T-cell (primary cell): ENCODE results near the gene LDLRAP1. TPM values are rescaled to one million over a fixed set of nuclear protein-coding genes. Genes with fewer than 3 reads are reported as not detected.

Experiments used
- ATAC-seq, 4 experiments: fragments of 200-7000 bp in 3 of 4; fragments of 150-1000 bp in 1 of 4; cut with Tn5 transposase; replicated peaks in 1 of 4; 1 replicate in 3 of 4; 2 replicates in 1 of 4; pipeline ENCODE4 v1.10.0; 2021; ENCODE audit warnings: moderate library complexity in 3 of 4, mild to moderate bottlenecking in 2 of 4, moderate number of reproducible peaks in 1 of 4
- CTCF ChIA-PET, 2 donors: fragments of 300-600 bp; sonication (Branson Sonifier 250); formaldehyde crosslinking; loops; one replicate each; lab custom pipeline; 2022; ENCODE audit warnings: antibody characterized with exemption in 2 of 2; lab: Charles Lee
- POLR2A ChIA-PET, 2 donors: fragments of 300-600 bp; sonication (Branson Sonifier 250); formaldehyde crosslinking; loops; one replicate each; lab custom pipeline; 2022; ENCODE audit warnings: antibody characterized with exemption in 2 of 2; lab: Charles Lee
- DNase-seq, 35 experiments: peaks; one replicate each; pipeline versions ENCODE4 v3.0.0 to v3.0.0-alpha.2; 2013 to 2023
- H3K27ac ChIP-seq: one replicate; pipeline ENCODE4 v1.5.1; 2013; ENCODE audit warnings: low read length
- H3K27me3 ChIP-seq, 2 experiments: replicated peaks in 1 of 2; 1 replicate in 1 of 2; 2 replicates in 1 of 2; pipeline versions ENCODE4 v1.6.1 to v1.7.0; 2013; ENCODE audit warnings: low read length in 1 of 2, mixed read lengths in 1 of 2; ENCODE audit not compliant: control insufficient read depth in 2 of 2, insufficient read depth in 2 of 2; ENCODE audit errors: extremely low read depth in 1 of 2
- H3K36me3 ChIP-seq, 2 donors: 1 replicate in 1 of 2; 2 replicates in 1 of 2; pipeline versions ENCODE4 v1.6.1 to v1.7.0; 2013; ENCODE audit warnings: low read length in 1 of 2; ENCODE audit not compliant: control insufficient read depth in 2 of 2, insufficient read depth in 1 of 2; ENCODE audit errors: extremely low read depth in 1 of 2
- H3K4me1 ChIP-seq, 2 experiments: 1 replicate in 1 of 2; 2 replicates in 1 of 2; pipeline versions ENCODE4 v1.6.1 to v1.7.0; 2013; ENCODE audit warnings: low read length in 2 of 2, mixed read lengths in 1 of 2; ENCODE audit not compliant: insufficient read depth in 2 of 2, control insufficient read depth in 1 of 2; ENCODE audit errors: extremely low read depth in 1 of 2
- H3K4me3 ChIP-seq, 2 donors: 1 replicate in 1 of 2; 2 replicates in 1 of 2; pipeline versions ENCODE4 v1.5.1 to v1.7.0; 2013; ENCODE audit warnings: mild to moderate bottlenecking in 2 of 2, low read length in 1 of 2, moderate library complexity in 1 of 2; ENCODE audit not compliant: control insufficient read depth in 1 of 2; ENCODE audit errors: extremely low read depth in 1 of 2
- H3K9me3 ChIP-seq: 2 replicates; pipeline ENCODE4 v1.7.0; 2013
- H3K27ac Mint-ChIP-seq, 2 donors: one replicate each; pipeline ENCODE4 v1.8.0; 2020 to 2021; ENCODE audit warnings: mild to moderate bottlenecking in 2 of 2, mixed read lengths in 2 of 2
- H3K27me3 Mint-ChIP-seq, 2 donors: one replicate each; pipeline ENCODE4 v1.8.0; 2021 to 2022; ENCODE audit warnings: mixed read lengths in 2 of 2
- H3K36me3 Mint-ChIP-seq: one replicate; pipeline ENCODE4 v1.8.0; 2021; ENCODE audit warnings: mixed read lengths
- H3K4me1 Mint-ChIP-seq, 3 donors: one replicate each; pipeline ENCODE4 v1.8.0; 2020 to 2022; ENCODE audit warnings: mixed read lengths in 3 of 3, mild to moderate bottlenecking in 1 of 3
- H3K4me3 Mint-ChIP-seq, 3 donors: one replicate each; pipeline ENCODE4 v1.8.0; 2020 to 2022; ENCODE audit warnings: mild to moderate bottlenecking in 3 of 3, mixed read lengths in 3 of 3, moderate library complexity in 3 of 3
- H3K9me3 Mint-ChIP-seq, 3 donors: one replicate each; pipeline ENCODE4 v1.8.0; 2020 to 2022; ENCODE audit warnings: mixed read lengths in 3 of 3
- WGBS: methylation state at CpG from one replicate; pipeline ENCODE4 v1.1.5; 2013; ENCODE audit warnings: missing lambda C conversion rate; ENCODE audit not compliant: insufficient coverage; 5-methylcytosine and 5-hydroxymethylcytosine counted together
- total RNA-seq, 35 experiments: library from RNA in 6 of 35; stranded (reverse) in 6 of 35; fragments of 120-200 nt in 1 of 35; gene quantifications; one replicate each; pipeline versions ENCODE4 v1.2.1 to v1.2.4 and lab custom pipeline; 2013 to 2026

Gene LDLRAP1
- total RNA-seq, 5 donors from 2014 or later (not counting 1 experiment from before 2014, with no cell fraction given) = 143 to 298 (median 222) TPM

DNA sequence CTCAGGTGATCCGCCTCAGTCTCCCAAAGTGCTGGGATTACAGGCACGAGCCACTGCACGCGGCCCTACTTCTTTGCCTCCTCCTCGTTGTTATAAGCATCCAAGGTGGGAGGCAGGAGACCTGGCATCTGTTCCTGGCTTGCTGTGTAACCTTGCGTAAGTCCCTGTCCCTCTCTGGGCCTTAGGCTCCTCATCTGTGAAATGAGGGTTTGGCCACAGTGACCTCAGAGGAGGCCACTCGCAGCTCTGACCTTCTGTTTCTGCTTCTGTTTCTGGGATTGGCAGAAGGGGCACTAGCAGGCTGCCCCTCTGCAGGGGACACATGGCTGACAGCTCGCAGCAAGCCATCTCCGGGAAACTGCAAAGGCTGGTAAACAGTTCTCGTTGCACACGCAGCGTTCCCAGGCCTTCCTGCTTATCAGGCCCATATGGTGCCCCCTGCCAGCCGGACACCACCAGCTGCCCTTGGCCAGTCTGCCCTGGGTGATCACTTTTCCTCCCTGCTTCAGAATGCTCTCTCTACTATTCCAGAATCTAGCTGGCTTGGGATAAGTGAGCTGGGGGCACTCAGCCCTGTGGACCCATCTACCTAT, 2.6 kb upstream of the LDLRAP1 start:
- POLR2A ChIA-PET = interaction anchor here in 1 of 2 donors (0.7 kb wide), 1 partner anchor 18 kb away, joined by 3 read pairs; no protein-coding TSS in a partner anchor

DNA sequence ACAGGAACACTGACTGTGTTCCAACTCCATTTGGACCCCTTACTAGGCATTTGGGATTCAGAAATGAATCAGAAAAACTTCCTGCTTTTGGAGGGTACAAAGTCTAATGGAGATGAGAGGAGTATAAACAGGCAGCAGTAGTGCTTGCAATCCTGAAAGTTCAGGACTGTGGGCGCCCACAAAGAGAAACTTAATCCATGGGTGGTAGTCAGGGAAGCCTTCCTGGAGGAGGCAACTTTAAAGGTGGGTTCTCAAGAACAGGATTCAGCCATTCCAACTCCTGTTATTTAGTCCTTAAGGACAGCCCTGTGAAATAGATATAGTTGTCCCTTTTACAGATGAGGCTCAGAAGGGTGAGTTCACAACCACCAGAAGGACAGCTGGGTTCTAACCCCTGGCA, 2.0 kb upstream of the LDLRAP1 start:
- Histone ChIP-seq H3K4me1 (peaks cover 13 to 27% of the 10 kb centered on the region in 2 experiments), H3K27me3 (no peaks in the 10 kb centered on the region), H3K4me3 (no peak overlapping the region), H3K27ac (no peak overlapping the region), H3K9me3 (no peaks in the 10 kb centered on the region), H3K36me3 (no peaks in the 10 kb centered on the region)
- ATAC-seq (no peak), DNase-seq (no peak)
- Mint-ChIP-seq H3K9me3 (no peaks in the 10 kb centered on the region), H3K4me3 (peak overlapping the region in 1 of 3 donors; percentile 94), H3K27ac (peak overlapping the region; percentile 65 to 86), H3K36me3 (peaks cover 2% of the 10 kb centered on the region), H3K4me1 (peaks cover 24 to 30% (median 26%) of the 10 kb centered on the region in 3 donors), H3K27me3 (no peaks in the 10 kb centered on the region)
- ChIA-PET POLR2A (no interaction called here), CTCF (no interaction called here)
- 86% methylated on average over 1 of the region's 1 CpG for WGBS

More for the DNA sequence above, 2.6 kb upstream of the LDLRAP1 start:
- peaks cover 18 to 24% (median 21%) of the 10 kb centered on the region in 3 donors for H3K4me1 Mint-ChIP-seq
- Histone ChIP-seq H3K27me3 (no peaks in the 10 kb centered on the region), H3K4me1 (peaks cover 9 to 22% of the 10 kb centered on the region in 2 experiments), H3K36me3 (no peaks in the 10 kb centered on the region), H3K4me3 (no peak overlapping the region), H3K9me3 (no peaks in the 10 kb centered on the region), H3K27ac (no peak overlapping the region)
- peak overlapping the region in 1 of 2 donors; percentile 59 for H3K27ac Mint-ChIP-seq
- DNase-seq (no peak), ATAC-seq (no peak)
- no peak overlapping the region for H3K4me3 Mint-ChIP-seq
- 93% methylated on average over 13 of the region's 13 CpGs for WGBS
- H3K36me3 Mint-ChIP-seq = peaks cover 2% of the 10 kb centered on the region
- CTCF ChIA-PET = no interaction called here
- H3K27me3 Mint-ChIP-seq = no peaks in the 10 kb centered on the region
- H3K9me3 Mint-ChIP-seq = no peaks in the 10 kb centered on the region

DNA sequence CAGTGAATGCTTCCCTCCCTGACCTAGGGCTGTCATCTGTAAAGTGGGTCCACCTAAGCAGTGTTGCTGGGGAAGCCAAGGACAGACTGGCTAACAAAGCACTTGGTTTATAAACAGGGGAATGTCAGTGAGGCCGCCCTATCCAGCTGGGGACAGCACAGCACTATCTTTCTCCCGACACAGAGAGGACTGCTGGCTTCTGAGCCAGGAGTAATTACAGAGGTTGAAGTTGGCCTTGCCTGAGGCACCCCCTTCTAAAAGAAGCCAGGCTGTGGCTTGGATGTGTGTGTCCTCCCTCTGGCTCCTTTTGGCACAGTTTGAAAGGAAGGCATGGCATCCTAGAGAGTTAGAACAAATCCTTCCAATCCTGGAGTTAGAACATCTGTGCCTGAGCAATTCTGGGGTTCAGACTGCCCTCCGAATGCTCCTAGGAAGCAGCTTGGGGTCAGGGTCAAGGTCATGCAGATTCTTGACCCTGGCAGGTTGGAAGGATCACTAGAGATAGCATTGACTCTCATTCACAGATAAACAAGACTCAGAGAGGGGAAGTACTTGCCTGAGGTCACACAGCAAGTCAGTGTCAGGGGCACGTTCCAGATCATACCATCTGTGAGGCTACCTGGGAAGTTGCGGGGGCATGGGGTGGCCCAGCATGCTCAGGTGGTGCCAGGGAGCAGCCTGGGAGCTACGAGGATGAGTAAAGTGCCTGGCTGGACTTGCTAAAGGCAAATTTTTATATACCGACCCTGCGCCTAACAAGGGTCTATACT, 1.3 kb upstream of the LDLRAP1 start:
- H3K27ac Mint-ChIP-seq = peak overlapping the region; percentile 65 to 86
- no peaks in the 10 kb centered on the region for H3K9me3 Mint-ChIP-seq
- Histone ChIP-seq H3K27ac (no peak overlapping the region), H3K36me3 (no peaks in the 10 kb centered on the region), H3K27me3 (no peaks in the 10 kb centered on the region), H3K4me1 (peaks cover 17 to 34% of the 10 kb centered on the region in 2 experiments), H3K4me3 (no peak overlapping the region), H3K9me3 (no peaks in the 10 kb centered on the region)
- ChIA-PET POLR2A (no interaction called here), CTCF (no interaction called here)
- no peak for ATAC-seq
- no peaks in the 10 kb centered on the region for H3K27me3 Mint-ChIP-seq
- peaks cover 2% of the 10 kb centered on the region for H3K36me3 Mint-ChIP-seq
- H3K4me1 Mint-ChIP-seq = peaks cover 30 to 37% (median 32%) of the 10 kb centered on the region in 3 donors
- peak overlapping the region; percentile 69 to 94 (median 73) for H3K4me3 Mint-ChIP-seq
- DNase-seq = no peak
- 79% methylated on average over 7 of the region's 8 CpGs for WGBS

DNA sequence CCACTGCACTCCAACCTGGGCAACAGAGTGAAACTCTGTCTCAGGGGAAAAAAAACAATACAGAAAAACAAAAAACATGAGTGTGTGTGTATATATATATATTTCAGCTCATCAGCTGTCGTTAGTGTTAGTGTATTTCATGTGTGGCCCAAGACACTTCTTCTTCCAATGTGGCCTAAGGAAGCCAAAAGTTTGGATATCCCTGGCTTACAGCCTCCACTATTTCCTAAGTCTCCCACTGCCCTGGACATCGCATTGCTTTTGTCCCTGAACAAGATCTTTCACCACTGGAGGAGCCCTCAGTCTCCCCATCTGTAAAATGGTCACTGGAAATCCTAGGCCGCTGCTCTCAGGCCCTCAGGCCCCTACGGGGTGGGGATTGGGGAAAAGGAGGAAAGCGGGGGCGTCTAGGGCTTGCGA, 391 bp upstream of the LDLRAP1 start:
- peak overlapping the region; percentile 69 to 94 (median 73) for H3K4me3 Mint-ChIP-seq
- Histone ChIP-seq H3K27ac (peak overlapping the region; percentile 24), H3K27me3 (no peaks in the 10 kb centered on the region), H3K4me3 (peak overlapping the region in 1 of 2 donors; percentile 16), H3K36me3 (peaks cover 0 to 2% of the 10 kb centered on the region in 2 donors), H3K9me3 (no peaks in the 10 kb centered on the region), H3K4me1 (peaks cover 23 to 43% of the 10 kb centered on the region in 2 experiments)
- H3K9me3 Mint-ChIP-seq = no peaks in the 10 kb centered on the region
- POLR2A ChIA-PET = interaction anchor here in 1 of 2 donors (0.6 kb wide), 1 partner anchor 56 kb away, joined by 5 read pairs; no protein-coding TSS in a partner anchor
- peak overlapping the region; percentile 57 to 86 for H3K27ac Mint-ChIP-seq
- H3K4me1 Mint-ChIP-seq = peaks cover 35 to 39% (median 36%) of the 10 kb centered on the region in 3 donors
- H3K36me3 Mint-ChIP-seq = peaks cover 2% of the 10 kb centered on the region
- DNase-seq = no peak
- no peak for ATAC-seq
- H3K27me3 Mint-ChIP-seq = no peaks in the 10 kb centered on the region
- CTCF ChIA-PET = no interaction called here
- 36% methylated on average over 4 of the region's 7 CpGs for WGBS

DNA sequence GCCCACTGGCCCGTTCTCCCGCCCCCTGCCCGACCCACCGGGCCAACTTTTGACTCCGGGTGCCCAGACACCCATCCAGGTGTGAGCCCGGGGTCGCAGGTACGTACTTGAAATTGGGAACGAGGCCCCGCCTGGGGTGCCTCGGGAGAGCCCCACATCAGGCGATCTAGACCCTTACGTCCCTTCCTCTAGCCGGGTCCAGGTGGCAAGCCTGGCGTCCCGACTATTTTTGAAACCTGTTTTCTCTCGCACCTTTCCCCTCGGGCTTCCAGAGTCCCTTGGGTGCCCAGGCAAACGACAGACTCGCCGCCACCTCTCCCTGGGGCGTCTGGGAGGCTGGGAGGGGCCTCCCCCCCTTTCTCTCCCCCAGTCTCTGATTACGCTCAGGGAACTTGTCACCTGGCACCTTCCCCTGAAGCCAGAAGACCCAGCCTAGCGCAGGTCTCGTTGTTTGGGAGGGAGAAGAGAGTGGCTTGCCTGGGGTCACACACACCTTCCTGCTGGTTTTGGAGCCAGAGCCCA, 898 bp downstream of the LDLRAP1 start:
- H3K9me3 Mint-ChIP-seq = no peaks in the 10 kb centered on the region
- H3K4me1 Mint-ChIP-seq = peaks cover 44 to 50% (median 48%) of the 10 kb centered on the region in 3 donors
- no peaks in the 10 kb centered on the region for H3K27me3 Mint-ChIP-seq
- Histone ChIP-seq H3K27me3 (no peaks in the 10 kb centered on the region), H3K4me3 (peak overlapping the region; percentile 82 to 88), H3K4me1 (peaks cover 35 to 56% of the 10 kb centered on the region in 2 experiments), H3K36me3 (peaks cover 0 to 2% of the 10 kb centered on the region in 2 donors), H3K27ac (peak overlapping the region; percentile 20), H3K9me3 (no peaks in the 10 kb centered on the region)
- H3K4me3 Mint-ChIP-seq = peak overlapping the region; percentile 87 to 94 (median 90)
- H3K36me3 Mint-ChIP-seq = peaks cover 2% of the 10 kb centered on the region
- ChIA-PET POLR2A (interaction anchor here in 1 of 2 donors (0.5 to 0.6 kb wide), 2 partner anchors 83 to 210 kb away, joined by 3 to 11 read pairs; no protein-coding TSS in a partner anchor), CTCF (interaction anchor here in 1 of 2 donors (1.5 kb wide), 1 partner anchor 40 kb away, joined by 3 read pairs; no protein-coding TSS in a partner anchor)
- peak; percentile 4 to 48 (median 14) for ATAC-seq
- WGBS = 6% methylated on average over 21 of the region's 25 CpGs
- DNase-seq = peak in 2 of 35 experiments; percentile 27 to 36
- H3K27ac Mint-ChIP-seq = peak overlapping the region; percentile 79 to 89

DNA sequence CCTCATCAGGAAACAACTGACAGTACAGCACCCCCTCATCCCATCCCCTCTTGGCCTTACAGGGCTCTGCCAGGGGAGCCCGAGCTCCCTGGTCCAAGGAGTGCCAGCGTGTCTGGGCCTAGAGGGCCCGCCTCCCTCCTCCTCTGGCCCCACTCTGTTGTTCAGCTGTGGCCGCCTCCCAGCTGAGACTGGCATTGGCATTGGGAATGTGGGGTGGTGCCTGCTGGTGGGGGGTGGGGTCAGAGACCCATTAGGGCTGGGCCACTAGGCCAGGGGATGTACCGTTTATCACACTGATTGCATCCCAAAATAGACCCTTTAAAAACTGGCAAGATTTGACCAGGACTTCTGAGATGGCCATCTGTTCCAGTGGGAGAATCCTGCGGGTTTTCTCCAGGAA, 1.4 kb downstream of the LDLRAP1 start:
- DNase-seq = no peak
- Histone ChIP-seq H3K27me3 (no peaks in the 10 kb centered on the region), H3K36me3 (peaks cover 0 to 2% of the 10 kb centered on the region in 2 donors), H3K27ac (peak overlapping the region; percentile 20), H3K9me3 (no peaks in the 10 kb centered on the region), H3K4me3 (peak overlapping the region; percentile 82 to 88), H3K4me1 (peaks cover 39 to 61% of the 10 kb centered on the region in 2 experiments)
- no peak for ATAC-seq
- ChIA-PET POLR2A (interaction anchor here in 1 of 2 donors (0.5 to 0.6 kb wide), 2 partner anchors 84 to 209 kb away, joined by 3 to 11 read pairs; no protein-coding TSS in a partner anchor), CTCF (interaction anchor here in 1 of 2 donors (1.5 kb wide), 1 partner anchor 40 kb away, joined by 3 read pairs; no protein-coding TSS in a partner anchor)
- H3K27ac Mint-ChIP-seq = peak overlapping the region; percentile 79 to 89
- no peaks in the 10 kb centered on the region for H3K27me3 Mint-ChIP-seq
- H3K4me3 Mint-ChIP-seq = peak overlapping the region; percentile 87 to 94 (median 90)
- peaks cover 49 to 55% (median 53%) of the 10 kb centered on the region in 3 donors for H3K4me1 Mint-ChIP-seq
- WGBS = 9% methylated on average over 1 of the region's 6 CpGs
- H3K9me3 Mint-ChIP-seq = no peaks in the 10 kb centered on the region
- H3K36me3 Mint-ChIP-seq = peaks cover 2% of the 10 kb centered on the region
